Measurements from ENCODE around the gene SIX3. TPM values are rescaled to one million over a fixed set of nuclear protein-coding genes. Genes with fewer than 3 reads are reported as not detected.

Gene SIX3
- total RNA-seq, 1 experiment from 2014 or later: 13.2 TPM

GRCh38 chr2:44967727-44968432 lies 26.4 kb downstream of the SIX3 start:
- Mint-ChIP-seq H3K27me3 (ENCODE audit: low read depth) (peaks cover 5% of the 10 kb centered on the region; the same call in 1 of the 2 replicates), H3K4me3 (no peak overlapping the region), H3K36me3 (no peaks in the 10 kb centered on the region), H3K4me1 (peaks cover 29% of the 10 kb centered on the region), H3K9me3 (no peaks in the 10 kb centered on the region), H3K27ac (no peak overlapping the region)
- DNase-seq (ENCODE audit: low spot score) (no peak), ATAC-seq (no peak)
- CTCF ChIA-PET: interaction anchor here (0.9 kb wide), 1 partner anchor 12 kb away, joined by 4 read pairs; no protein-coding TSS in a partner anchor
- POLR2A ChIA-PET: no interaction called here
- TF ChIP-seq IRF2 (CRISPR knock-in tag; IDR thresholded peaks at IDR 0.05; ENCODE audit: borderline replicate concordance, low read depth): no peak
- no peak for TF ChIP-seq ZNF416 (CRISPR knock-in tag; IDR thresholded peaks at IDR 0.05)
- TF ChIP-seq SMAD4 (CRISPR knock-in tag; IDR thresholded peaks at IDR 0.05): no peak
- no peak for TF ChIP-seq KAT7 (CRISPR knock-in tag; IDR thresholded peaks at IDR 0.05; ENCODE audit: borderline replicate concordance)
- TF ChIP-seq NR3C1 (CRISPR knock-in tag; conservative IDR thresholded peaks at IDR 0.05; ENCODE audit: low read depth): no peak
- no peak for TF ChIP-seq ATF1 (CRISPR knock-in tag; IDR thresholded peaks at IDR 0.05)
- TF ChIP-seq ZNF281 (CRISPR knock-in tag; IDR thresholded peaks at IDR 0.05): no peak
- TF ChIP-seq ZNF423 (CRISPR knock-in tag; IDR thresholded peaks at IDR 0.05): no peak
- TF ChIP-seq ZBTB43 (CRISPR knock-in tag; IDR thresholded peaks at IDR 0.05): no peak
- TF ChIP-seq HMGA2 (CRISPR knock-in tag; IDR thresholded peaks at IDR 0.05): no peak

GRCh38 chr2:44969936-44970335 lies 28.4 kb downstream of the SIX3 start:
- Mint-ChIP-seq H3K4me1 (peaks cover 31% of the 10 kb centered on the region), H3K27me3 (ENCODE audit: low read depth) (peaks cover 6% of the 10 kb centered on the region; the same call in 1 of the 2 replicates), H3K4me3 (no peak overlapping the region), H3K9me3 (no peaks in the 10 kb centered on the region), H3K27ac (no peak overlapping the region), H3K36me3 (no peaks in the 10 kb centered on the region)
- TF ChIP-seq RORB (CRISPR knock-in tag; IDR thresholded peaks at IDR 0.05) (no peak), OVOL2 (CRISPR knock-in tag; IDR thresholded peaks at IDR 0.05; ENCODE audit: borderline replicate concordance) (no peak), ATF1 (CRISPR knock-in tag; IDR thresholded peaks at IDR 0.05) (no peak), NFYB (CRISPR knock-in tag; conservative IDR thresholded peaks at IDR 0.05; ENCODE audit: low read depth) (no peak), FOXP4 (CRISPR knock-in tag; IDR thresholded peaks at IDR 0.05) (no peak), AFF4 (CRISPR knock-in tag; IDR thresholded peaks at IDR 0.05; ENCODE audit: borderline replicate concordance) (no peak), NR3C1 (CRISPR knock-in tag; conservative IDR thresholded peaks at IDR 0.05; ENCODE audit: low read depth) (no peak), ZNF423 (CRISPR knock-in tag; IDR thresholded peaks at IDR 0.05) (no peak)
- POLR2A ChIA-PET: interaction anchor here (0.9 kb wide), 1 partner anchor 42 kb away, joined by 3 read pairs; no protein-coding TSS in a partner anchor
- CTCF ChIA-PET: interaction anchor here (0.7 to 2.7 kb wide), 9 partner anchors 11 to 926 kb away, joined by 3 to 37 read pairs (median 4); no protein-coding TSS in a partner anchor
- ATAC-seq (no peak), DNase-seq (ENCODE audit: low spot score) (no peak)
